WTC11 (cell line): Measurements from ENCODE around the gene SAA2.

Experiments
- ELF4 ChIP-seq: sonication (generic); formaldehyde crosslinking; IDR thresholded peaks from 2 replicates; pipeline ENCODE4 v1.8.1; 2022; ENCODE audit warnings: low read depth, mild to moderate bottlenecking, moderate library complexity, missing genetic modification reagents
- JUN ChIP-seq: sonication (generic); formaldehyde crosslinking; IDR thresholded peaks from 2 replicates; pipeline ENCODE4 v1.8.0; 2023; ENCODE audit warnings: mild to moderate bottlenecking, missing genetic modification reagents
- ZBTB21 ChIP-seq: sonication (generic); formaldehyde crosslinking; IDR thresholded peaks from 2 replicates; pipeline ENCODE4 v1.8.1; 2023; ENCODE audit warnings: mild to moderate bottlenecking, missing genetic modification reagents, borderline replicate concordance
- TF ChIP-seq, protein P1 (sequence below): sonication (generic); formaldehyde crosslinking; IDR thresholded peaks from 2 replicates; pipeline ENCODE4 v1.8.0; 2023; ENCODE audit warnings: missing genetic modification reagents, mild to moderate bottlenecking, borderline replicate concordance
- TF ChIP-seq, protein P2 (sequence below): fragments of 200-600 bp; IDR thresholded peaks from 2 replicates; pipeline ENCODE4 v1.8.0; 2022; ENCODE audit warnings: antibody characterized with exemption
- TF ChIP-seq, protein P3 (sequence below): sonication (generic); formaldehyde crosslinking; conservative IDR thresholded peaks from 2 replicates; pipeline ENCODE4 v1.8.1; 2022; ENCODE audit warnings: mild to moderate bottlenecking, missing genetic modification reagents

- TF ChIP-seq, protein P1, sequence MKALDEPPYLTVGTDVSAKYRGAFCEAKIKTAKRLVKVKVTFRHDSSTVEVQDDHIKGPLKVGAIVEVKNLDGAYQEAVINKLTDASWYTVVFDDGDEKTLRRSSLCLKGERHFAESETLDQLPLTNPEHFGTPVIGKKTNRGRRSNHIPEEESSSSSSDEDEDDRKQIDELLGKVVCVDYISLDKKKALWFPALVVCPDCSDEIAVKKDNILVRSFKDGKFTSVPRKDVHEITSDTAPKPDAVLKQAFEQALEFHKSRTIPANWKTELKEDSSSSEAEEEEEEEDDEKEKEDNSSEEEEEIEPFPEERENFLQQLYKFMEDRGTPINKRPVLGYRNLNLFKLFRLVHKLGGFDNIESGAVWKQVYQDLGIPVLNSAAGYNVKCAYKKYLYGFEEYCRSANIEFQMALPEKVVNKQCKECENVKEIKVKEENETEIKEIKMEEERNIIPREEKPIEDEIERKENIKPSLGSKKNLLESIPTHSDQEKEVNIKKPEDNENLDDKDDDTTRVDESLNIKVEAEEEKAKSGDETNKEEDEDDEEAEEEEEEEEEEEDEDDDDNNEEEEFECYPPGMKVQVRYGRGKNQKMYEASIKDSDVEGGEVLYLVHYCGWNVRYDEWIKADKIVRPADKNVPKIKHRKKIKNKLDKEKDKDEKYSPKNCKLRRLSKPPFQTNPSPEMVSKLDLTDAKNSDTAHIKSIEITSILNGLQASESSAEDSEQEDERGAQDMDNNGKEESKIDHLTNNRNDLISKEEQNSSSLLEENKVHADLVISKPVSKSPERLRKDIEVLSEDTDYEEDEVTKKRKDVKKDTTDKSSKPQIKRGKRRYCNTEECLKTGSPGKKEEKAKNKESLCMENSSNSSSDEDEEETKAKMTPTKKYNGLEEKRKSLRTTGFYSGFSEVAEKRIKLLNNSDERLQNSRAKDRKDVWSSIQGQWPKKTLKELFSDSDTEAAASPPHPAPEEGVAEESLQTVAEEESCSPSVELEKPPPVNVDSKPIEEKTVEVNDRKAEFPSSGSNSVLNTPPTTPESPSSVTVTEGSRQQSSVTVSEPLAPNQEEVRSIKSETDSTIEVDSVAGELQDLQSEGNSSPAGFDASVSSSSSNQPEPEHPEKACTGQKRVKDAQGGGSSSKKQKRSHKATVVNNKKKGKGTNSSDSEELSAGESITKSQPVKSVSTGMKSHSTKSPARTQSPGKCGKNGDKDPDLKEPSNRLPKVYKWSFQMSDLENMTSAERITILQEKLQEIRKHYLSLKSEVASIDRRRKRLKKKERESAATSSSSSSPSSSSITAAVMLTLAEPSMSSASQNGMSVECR (CRISPR knock-in tag): no peak
- TF ChIP-seq JUN (CRISPR knock-in tag) (no peak), ZBTB21 (CRISPR knock-in tag) (no peak), ELF4 (CRISPR knock-in tag) (no peak)
- TF ChIP-seq, protein P2, sequence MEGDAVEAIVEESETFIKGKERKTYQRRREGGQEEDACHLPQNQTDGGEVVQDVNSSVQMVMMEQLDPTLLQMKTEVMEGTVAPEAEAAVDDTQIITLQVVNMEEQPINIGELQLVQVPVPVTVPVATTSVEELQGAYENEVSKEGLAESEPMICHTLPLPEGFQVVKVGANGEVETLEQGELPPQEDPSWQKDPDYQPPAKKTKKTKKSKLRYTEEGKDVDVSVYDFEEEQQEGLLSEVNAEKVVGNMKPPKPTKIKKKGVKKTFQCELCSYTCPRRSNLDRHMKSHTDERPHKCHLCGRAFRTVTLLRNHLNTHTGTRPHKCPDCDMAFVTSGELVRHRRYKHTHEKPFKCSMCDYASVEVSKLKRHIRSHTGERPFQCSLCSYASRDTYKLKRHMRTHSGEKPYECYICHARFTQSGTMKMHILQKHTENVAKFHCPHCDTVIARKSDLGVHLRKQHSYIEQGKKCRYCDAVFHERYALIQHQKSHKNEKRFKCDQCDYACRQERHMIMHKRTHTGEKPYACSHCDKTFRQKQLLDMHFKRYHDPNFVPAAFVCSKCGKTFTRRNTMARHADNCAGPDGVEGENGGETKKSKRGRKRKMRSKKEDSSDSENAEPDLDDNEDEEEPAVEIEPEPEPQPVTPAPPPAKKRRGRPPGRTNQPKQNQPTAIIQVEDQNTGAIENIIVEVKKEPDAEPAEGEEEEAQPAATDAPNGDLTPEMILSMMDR: no peak
- TF ChIP-seq, protein P3, sequence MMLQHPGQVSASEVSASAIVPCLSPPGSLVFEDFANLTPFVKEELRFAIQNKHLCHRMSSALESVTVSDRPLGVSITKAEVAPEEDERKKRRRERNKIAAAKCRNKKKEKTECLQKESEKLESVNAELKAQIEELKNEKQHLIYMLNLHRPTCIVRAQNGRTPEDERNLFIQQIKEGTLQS (CRISPR knock-in tag): no peak
Observed at GRCh38 chr11:18259259-18259658, 10.8 kb upstream of the SAA2 start.
